NB4 (cell line): Measurements from ENCODE around the gene PRR5L.

ENCODE experiments used
- DNase-seq: peaks from one replicate; pipeline ENCODE4 v3.0.0; 2010; ENCODE audit warnings: low read depth
- H3K4me3 ChIP-seq: one replicate; pipeline ENCODE4 v1.5.1; 2011; ENCODE audit warnings: mild to moderate bottlenecking, low read depth, low read length, moderate library complexity
- CTCF ChIP-seq: IDR thresholded peaks from one replicate; pipeline ENCODE4 v1.5.1; 2012; ENCODE audit warnings: low read depth, low read length
- MYC ChIP-seq: IDR thresholded peaks from 2 replicates; pipeline ENCODE4 v1.6.1; 2011; ENCODE audit warnings: low read depth, low read length
- POLR2A ChIP-seq: IDR thresholded peaks from 2 replicates; pipeline ENCODE4 v1.6.1; 2011; ENCODE audit warnings: mild to moderate bottlenecking; ENCODE audit not compliant: insufficient read length; ENCODE audit errors: extremely low read depth
- TF ChIP-seq, protein P1 (sequence below): IDR thresholded peaks from 2 replicates; pipeline ENCODE4 v1.6.1; 2011; ENCODE audit warnings: low read depth, low read length

Gene PRR5L

GRCh38 chr11:36371181-36371580, 75.1 kb downstream of the PRR5L start:
- no peak overlapping the region for H3K4me3 ChIP-seq
- no peak for TF ChIP-seq MYC
- TF ChIP-seq CTCF, result no peak
- no peak for TF ChIP-seq POLR2A
- TF ChIP-seq, protein P1, sequence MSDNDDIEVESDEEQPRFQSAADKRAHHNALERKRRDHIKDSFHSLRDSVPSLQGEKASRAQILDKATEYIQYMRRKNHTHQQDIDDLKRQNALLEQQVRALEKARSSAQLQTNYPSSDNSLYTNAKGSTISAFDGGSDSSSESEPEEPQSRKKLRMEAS, result no peak

GRCh38 chr11:36371590-36371989, 75.5 kb downstream of the PRR5L start:
- no peak overlapping the region for H3K4me3 ChIP-seq
- no peak for TF ChIP-seq POLR2A
- no peak for TF ChIP-seq CTCF
- TF ChIP-seq, protein P1, result no peak
- TF ChIP-seq MYC, result no peak
- no peak for DNase-seq

More at GRCh38 chr11:36371181-36371580, 75.1 kb downstream of the PRR5L start:
- no peak for DNase-seq

DNA sequence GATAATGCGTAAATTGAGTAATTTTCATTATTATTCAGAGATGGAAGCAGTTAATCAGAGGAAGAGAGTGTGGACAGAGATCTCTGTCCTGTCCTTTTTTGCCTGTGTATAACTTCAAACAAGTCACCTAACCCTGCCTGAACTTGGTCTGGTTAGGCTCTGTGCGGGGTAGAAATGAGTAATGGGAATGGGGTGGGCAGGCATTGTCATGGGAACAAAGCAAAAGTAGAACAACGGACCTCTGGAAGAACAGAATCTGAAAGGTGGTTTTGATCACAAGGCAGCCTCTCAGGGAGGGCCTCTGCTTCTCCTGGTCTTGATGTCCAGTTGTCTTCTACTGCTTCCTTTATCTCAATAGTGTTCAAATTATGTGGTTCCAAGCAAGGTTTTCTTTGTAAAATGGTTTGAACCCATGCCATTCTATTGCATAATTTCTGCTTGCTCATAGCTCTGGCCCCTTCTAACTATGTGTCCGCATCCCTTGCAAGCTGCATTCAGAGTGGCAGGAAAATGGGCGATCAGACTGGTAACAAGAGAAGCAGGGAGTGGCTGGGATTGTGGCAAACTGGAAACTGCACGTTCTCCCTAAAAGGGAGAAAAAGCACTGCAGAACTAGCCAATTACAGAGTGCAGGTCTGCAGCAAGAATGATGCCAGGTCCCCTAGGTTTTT, 76.1 kb downstream of the PRR5L start:
- peak; percentile 34 for DNase-seq
- TF ChIP-seq CTCF, result no peak
- TF ChIP-seq, protein P1, result no peak
- no peak for TF ChIP-seq MYC
- no peak for TF ChIP-seq POLR2A
- H3K4me3 ChIP-seq, result no peak overlapping the region

DNA sequence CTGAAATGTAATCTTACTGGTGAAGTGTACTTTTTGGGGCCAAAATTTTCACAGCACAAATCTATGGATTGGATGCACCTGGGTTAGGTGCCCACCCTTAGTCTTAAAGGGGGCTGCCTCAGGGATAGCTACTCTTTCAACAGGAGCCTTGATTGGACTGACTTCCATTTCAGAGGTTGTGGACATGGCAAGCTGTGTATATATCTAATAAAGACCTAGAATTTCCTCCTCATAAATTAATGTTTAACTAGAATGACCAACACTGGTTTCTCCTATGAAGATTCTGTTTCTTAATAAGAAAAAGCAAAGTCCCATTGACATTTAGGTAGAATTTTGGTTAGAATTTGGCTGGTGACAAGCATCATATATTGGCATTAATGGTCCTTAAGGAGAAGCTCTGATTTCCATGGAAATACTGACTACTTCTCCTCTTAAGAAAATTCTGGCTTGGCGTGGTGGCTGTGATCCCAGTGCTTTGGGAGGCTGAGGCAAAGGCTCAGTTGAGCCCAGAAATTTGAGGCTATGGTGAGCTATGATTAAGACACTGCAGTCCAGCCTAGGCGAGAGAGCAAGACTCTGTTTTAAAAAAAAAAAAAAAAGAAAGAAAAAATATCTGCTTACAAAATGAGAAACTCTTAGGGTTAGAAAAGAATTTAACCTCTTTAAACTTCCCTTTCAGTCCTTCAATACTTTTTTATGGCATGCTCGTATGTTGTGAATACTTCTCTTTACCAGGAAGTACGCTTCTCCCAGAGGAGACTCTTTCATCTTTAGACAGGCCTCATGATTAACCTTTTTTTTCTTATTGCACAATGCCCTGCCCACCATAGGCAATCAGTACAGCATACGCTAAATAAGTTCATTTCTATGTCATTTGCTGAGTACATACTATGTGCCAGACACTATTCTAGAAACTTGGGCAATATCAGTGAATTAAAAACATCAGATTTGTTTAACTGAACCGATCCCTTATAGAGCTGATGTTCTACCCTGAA, 77.2 kb downstream of the PRR5L start:
- DNase-seq, result peak; percentile 22
- TF ChIP-seq CTCF, result no peak
- TF ChIP-seq MYC, result no peak
- TF ChIP-seq, protein P1, result no peak
- TF ChIP-seq POLR2A, result no peak
- no peak overlapping the region for H3K4me3 ChIP-seq

GRCh38 chr11:36374726-36375125, 78.6 kb downstream of the PRR5L start:
- no peak overlapping the region for H3K4me3 ChIP-seq
- TF ChIP-seq MYC, result no peak
- TF ChIP-seq CTCF, result no peak
- TF ChIP-seq, protein P1, result no peak
- no peak for TF ChIP-seq POLR2A
- no peak for DNase-seq
